Right atrium auricular region (tissue), 2 donors: ENCODE results near the gene GRIN3A. TPM values are rescaled to one million over a fixed set of nuclear protein-coding genes. Genes with fewer than 3 reads are reported as not detected.
"Not testable (repeated sequence)": the region's sequence is repeated elsewhere in the genome, so short reads cannot be mapped to it uniquely, and the experiment has no call there.

Experiments used
- DNase-seq: peaks from one replicate; pipeline ENCODE4 v3.0.0-alpha.2; 2019; ENCODE audit warnings: low spot score
- H3K27ac ChIP-seq, 2 donors: fragments of 200-600 bp; sonication (generic); 1 replicate in 1 of 2; 2 replicates in 1 of 2; pipeline ENCODE4 v1.5.1; 2016 to 2019
- H3K27me3 ChIP-seq, 2 donors: fragments of 200-600 bp; sonication (generic); one replicate each; pipeline versions ENCODE4 v1.5.1 to v1.6.0; 2017 to 2019
- H3K36me3 ChIP-seq: fragments of 200-600 bp; sonication (generic); one replicate; pipeline ENCODE4 v1.5.1; 2016
- H3K4me1 ChIP-seq, 2 donors: fragments of 200-600 bp; sonication (generic); one replicate each; pipeline versions ENCODE4 v1.5.1 to v1.6.0; 2017 to 2019
- H3K4me3 ChIP-seq, 2 donors: fragments of 200-600 bp; sonication (generic); 1 replicate in 1 of 2; 2 replicates in 1 of 2; pipeline ENCODE4 v1.5.1; 2017 to 2019; ENCODE audit warnings: mild to moderate bottlenecking in 1 of 2, moderate library complexity in 1 of 2
- H3K9me3 ChIP-seq, 2 donors: fragments of 200-600 bp; sonication (generic); one replicate each; pipeline ENCODE4 v1.5.1; 2019
- CTCF ChIP-seq, 2 donors: fragments of 200-600 bp; sonication (generic); IDR thresholded peaks; one replicate each; pipeline ENCODE4 v1.5.1; 2019; ENCODE audit warnings: antibody characterized with exemption in 2 of 2
- total RNA-seq, 2 donors: library from RNA; depleted of rRNA; stranded (reverse); fragments of >200 nt; gene quantifications; one replicate each; pipeline ENCODE4 v1.1.0, GENCODE V29; 2016

The GRIN3A gene
- total RNA-seq, 2 donors from 2014 or later: 0.44 TPM; not detected in 1

GRCh38 chr9:101736717-101737116, 1.7 kb downstream of the GRIN3A start:
- no peaks in the 10 kb centered on the region for H3K36me3 ChIP-seq
- no peaks in the 10 kb centered on the region for H3K9me3 ChIP-seq
- DNase-seq: no peak
- H3K4me1 ChIP-seq: peaks cover 0 to 17% of the 10 kb centered on the region in 2 donors
- H3K27me3 ChIP-seq: peaks cover 10 to 25% of the 10 kb centered on the region in 2 donors
- TF ChIP-seq CTCF (IDR thresholded peaks at IDR 0.05): no peak
- peak overlapping the region in 1 of 2 donors; percentile 46 for H3K4me3 ChIP-seq
- H3K27ac ChIP-seq: no peak overlapping the region

DNA sequence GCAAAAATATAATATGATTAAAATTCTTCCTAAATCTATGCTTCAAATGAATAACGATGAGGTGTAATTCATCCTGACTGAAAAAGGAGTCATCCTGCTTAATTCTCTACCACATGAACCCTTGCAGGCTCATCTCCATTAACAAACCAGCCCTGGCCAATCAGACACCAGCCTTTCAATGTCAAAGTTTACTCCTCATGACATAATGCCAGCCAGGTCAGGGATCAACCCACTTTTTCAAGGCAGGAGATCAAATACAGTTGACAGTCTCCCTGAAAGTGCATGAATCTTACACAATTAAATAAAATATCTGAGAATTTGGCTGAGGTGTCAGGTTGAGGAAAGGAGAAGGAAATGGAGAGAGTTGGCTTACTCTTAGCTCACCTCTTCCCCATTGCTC, 7.0 kb downstream of the GRIN3A start:
- no peaks in the 10 kb centered on the region for H3K36me3 ChIP-seq
- no peaks in the 10 kb centered on the region for H3K4me1 ChIP-seq
- DNase-seq: no peak
- no peaks in the 10 kb centered on the region for H3K27me3 ChIP-seq
- TF ChIP-seq CTCF (IDR thresholded peaks at IDR 0.05): no peak
- no peak overlapping the region for H3K27ac ChIP-seq
- H3K4me3 ChIP-seq: no peak overlapping the region
- no peaks in the 10 kb centered on the region for H3K9me3 ChIP-seq

DNA sequence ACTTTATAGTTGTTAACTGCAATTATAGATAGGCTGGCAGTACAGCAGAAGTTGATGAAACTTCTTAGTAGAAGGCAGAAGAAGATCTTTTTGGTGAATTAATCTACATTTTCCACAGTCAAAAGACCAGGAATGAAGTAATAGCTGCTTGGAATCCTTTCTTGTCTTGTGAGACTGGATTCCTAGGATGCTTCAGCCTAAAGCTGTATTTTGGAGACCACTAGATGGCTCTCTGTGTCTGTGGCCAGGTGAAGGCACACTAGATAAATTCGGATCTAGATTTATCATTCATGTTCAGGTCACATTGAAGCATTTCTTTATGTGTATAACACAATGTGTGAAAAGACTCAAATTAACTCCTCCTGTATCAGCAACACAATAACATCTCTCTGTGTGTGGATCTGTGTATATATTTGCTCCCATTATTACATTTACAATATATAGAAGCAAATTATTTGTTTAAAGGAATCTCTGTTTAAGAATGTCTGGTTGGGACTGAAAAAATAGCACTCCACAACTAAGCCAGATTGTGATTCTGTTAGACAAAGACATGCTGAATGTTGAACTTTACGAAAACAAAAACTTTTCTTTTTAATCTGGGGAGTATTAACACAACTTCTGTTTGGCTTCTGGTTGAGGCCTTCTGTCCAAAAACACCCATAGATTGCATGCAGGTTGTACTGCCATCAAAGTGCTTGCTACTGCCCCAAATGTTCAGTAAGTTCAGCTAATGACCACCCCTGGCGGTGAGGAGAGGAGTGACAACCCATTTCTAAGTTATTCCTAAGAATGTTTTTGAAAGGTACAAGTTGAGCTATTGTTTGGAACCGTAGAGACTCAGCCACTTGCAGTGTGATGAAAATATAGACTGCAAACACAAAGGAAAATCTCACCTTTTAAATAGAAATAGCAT, 10.6 kb downstream of the GRIN3A start:
- Histone ChIP-seq H3K4me1 (no peaks in the 10 kb centered on the region), H3K4me3 (no peak overlapping the region), H3K36me3 (no peaks in the 10 kb centered on the region), H3K9me3 (no peaks in the 10 kb centered on the region), H3K27ac (no peak overlapping the region), H3K27me3 (no peaks in the 10 kb centered on the region)
- DNase-seq: no peak
- peak; percentile 39 to 53 for TF ChIP-seq CTCF (IDR thresholded peaks at IDR 0.05)

DNA sequence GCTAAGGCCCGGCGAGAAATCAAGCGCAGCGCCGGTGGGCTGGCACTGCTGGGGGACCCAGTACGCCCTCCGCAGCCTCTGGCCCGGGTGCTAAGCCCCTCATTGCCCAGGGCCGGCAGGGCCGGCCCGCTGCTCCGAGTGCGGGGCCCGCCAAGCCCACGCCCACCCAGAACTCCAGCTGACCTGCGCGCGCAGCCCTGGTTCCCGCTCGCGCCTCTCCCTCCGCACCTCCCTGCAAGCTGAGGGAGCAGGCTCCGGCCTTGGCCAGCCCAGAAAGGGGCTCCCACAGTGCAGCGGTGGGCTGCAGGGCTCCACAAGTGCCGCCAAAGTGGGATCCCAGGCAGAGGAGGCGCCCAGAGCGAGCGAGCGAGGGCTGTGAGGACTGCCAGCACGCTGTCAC, 14.2 kb downstream of the GRIN3A start:
- DNase-seq, H3K9me3 ChIP-seq, H3K36me3 ChIP-seq, H3K4me1 ChIP-seq, H3K27me3 ChIP-seq, H3K27ac ChIP-seq, H3K4me3 ChIP-seq: not testable (repeated sequence)

DNA sequence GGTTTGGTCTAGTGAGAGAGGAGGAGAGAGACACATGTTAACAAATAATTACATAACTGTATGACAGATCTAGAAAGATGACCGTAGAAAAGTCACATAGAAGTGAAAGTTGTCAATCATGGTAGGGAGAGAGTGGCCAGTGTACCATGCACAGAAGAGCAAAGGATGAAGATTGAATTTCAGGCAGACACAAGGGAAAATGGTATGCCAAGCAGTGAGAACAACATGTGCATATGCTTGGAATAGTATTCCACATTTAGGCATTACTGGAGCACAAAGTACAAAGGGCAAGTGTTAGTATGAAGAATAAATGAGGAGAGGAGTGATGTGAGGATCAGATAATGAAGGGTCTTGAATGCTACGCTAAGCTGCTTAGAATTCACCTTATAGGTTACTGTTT, 20.3 kb downstream of the GRIN3A start:
- DNase-seq: no peak
- H3K9me3 ChIP-seq: no peaks in the 10 kb centered on the region
- H3K27ac ChIP-seq: no peak overlapping the region
- no peaks in the 10 kb centered on the region for H3K4me1 ChIP-seq
- H3K36me3 ChIP-seq: no peaks in the 10 kb centered on the region
- no peak overlapping the region for H3K4me3 ChIP-seq
- TF ChIP-seq CTCF (IDR thresholded peaks at IDR 0.05): no peak
- H3K27me3 ChIP-seq: no peaks in the 10 kb centered on the region

GRCh38 chr9:101716629-101717028, 21.8 kb downstream of the GRIN3A start:
- Histone ChIP-seq H3K27ac (no peak overlapping the region), H3K4me1 (no peaks in the 10 kb centered on the region), H3K27me3 (no peaks in the 10 kb centered on the region), H3K9me3 (no peaks in the 10 kb centered on the region), H3K36me3 (no peaks in the 10 kb centered on the region), H3K4me3 (no peak overlapping the region)
- DNase-seq: no peak
- TF ChIP-seq CTCF (IDR thresholded peaks at IDR 0.05): no peak
